ENCODE data around the gene AR.

AR gene

DNA sequence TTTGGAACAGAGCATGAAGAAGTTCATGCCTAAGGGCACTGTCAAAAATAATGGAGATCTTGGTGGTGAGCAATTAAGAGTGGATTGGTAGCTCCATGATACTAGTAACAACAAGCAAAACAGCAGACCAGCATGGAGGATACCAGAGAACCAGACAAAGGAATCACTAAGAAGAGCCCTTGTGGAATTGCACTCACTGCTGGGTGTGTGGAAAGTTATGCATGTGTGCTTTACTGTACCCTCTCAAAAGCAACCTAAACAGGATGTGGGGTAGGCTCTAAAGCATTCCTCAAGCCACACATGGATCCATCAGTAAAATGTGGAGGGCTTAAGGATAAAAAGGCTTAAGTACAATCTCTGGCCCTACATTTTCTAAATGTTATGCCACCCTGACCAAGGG, 69.5 kb downstream of the AR start:
- TF ChIP-seq, protein P1, sequence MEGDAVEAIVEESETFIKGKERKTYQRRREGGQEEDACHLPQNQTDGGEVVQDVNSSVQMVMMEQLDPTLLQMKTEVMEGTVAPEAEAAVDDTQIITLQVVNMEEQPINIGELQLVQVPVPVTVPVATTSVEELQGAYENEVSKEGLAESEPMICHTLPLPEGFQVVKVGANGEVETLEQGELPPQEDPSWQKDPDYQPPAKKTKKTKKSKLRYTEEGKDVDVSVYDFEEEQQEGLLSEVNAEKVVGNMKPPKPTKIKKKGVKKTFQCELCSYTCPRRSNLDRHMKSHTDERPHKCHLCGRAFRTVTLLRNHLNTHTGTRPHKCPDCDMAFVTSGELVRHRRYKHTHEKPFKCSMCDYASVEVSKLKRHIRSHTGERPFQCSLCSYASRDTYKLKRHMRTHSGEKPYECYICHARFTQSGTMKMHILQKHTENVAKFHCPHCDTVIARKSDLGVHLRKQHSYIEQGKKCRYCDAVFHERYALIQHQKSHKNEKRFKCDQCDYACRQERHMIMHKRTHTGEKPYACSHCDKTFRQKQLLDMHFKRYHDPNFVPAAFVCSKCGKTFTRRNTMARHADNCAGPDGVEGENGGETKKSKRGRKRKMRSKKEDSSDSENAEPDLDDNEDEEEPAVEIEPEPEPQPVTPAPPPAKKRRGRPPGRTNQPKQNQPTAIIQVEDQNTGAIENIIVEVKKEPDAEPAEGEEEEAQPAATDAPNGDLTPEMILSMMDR (conservative IDR thresholded peaks at IDR 0.05; ENCODE audit: low read length) = no peak
- no peak for TF ChIP-seq EZH2phosphoT487 (IDR thresholded peaks at IDR 0.05; ENCODE audit: borderline replicate concordance)
- no peaks in the 10 kb centered on the region for H3K36me3 ChIP-seq (ENCODE audit: insufficient read depth, low read length)
- no peaks in the 10 kb centered on the region for H3K79me2 ChIP-seq (ENCODE audit: insufficient read depth, low read length)
- H3F3A ChIP-seq (ENCODE audit: low read depth) = no peaks in the 10 kb centered on the region
- H3K9me2 ChIP-seq (replicated peaks; ENCODE audit: low read depth, low read length) = no peaks in the 10 kb centered on the region
- H3K27me3 ChIP-seq (ENCODE audit: insufficient read depth, low read length, poor library complexity, severe bottlenecking) = no peaks in the 10 kb centered on the region
- no peak overlapping the region for H3K4me2 ChIP-seq (ENCODE audit: low read depth, low read length, poor library complexity, severe bottlenecking)
- no peak overlapping the region for H3K9ac ChIP-seq (ENCODE audit: low read depth, low read length, poor library complexity, severe bottlenecking)
- no peaks in the 10 kb centered on the region for H3K4me1 ChIP-seq (ENCODE audit: insufficient read depth, low read length, poor library complexity, severe bottlenecking)
- H4K20me1 ChIP-seq (ENCODE audit: insufficient read depth, low read length, poor library complexity, severe bottlenecking) = no peaks in the 10 kb centered on the region
- no peak overlapping the region for H2AFZ ChIP-seq (ENCODE audit: low read length)
- H3K4me3 ChIP-seq (ENCODE audit: low read length, poor library complexity, severe bottlenecking) = no peak overlapping the region
- H3K9me3 ChIP-seq (ENCODE audit: insufficient read depth, low read depth, low read length) = no peaks in the 10 kb centered on the region

DNA sequence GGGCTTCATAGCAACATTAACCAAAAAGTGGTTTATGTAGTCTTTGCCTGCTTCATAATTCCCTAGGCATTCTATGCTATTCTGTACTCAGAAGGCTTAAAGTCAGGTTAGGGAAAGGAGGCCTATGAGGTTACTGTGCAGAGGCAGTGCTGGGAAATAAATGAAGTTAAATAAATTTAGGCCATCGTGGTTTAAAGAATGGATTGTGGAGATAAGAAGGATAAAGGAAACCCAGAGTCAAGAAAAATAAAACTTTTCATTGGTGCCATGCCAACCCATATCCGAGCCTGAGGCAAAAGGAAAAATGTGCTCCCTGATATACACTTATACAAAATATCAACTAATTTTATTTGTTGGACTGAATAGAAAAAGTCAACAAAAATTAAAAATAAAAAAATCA, 70.2 kb downstream of the AR start:
- no peak overlapping the region for H2AFZ ChIP-seq (ENCODE audit: low read length)
- no peaks in the 10 kb centered on the region for H3F3A ChIP-seq (ENCODE audit: low read depth)
- no peak overlapping the region for H3K4me2 ChIP-seq (ENCODE audit: low read depth, low read length, poor library complexity, severe bottlenecking)
- no peak overlapping the region for H3K4me3 ChIP-seq (ENCODE audit: low read length, poor library complexity, severe bottlenecking)
- no peaks in the 10 kb centered on the region for H4K20me1 ChIP-seq (ENCODE audit: insufficient read depth, low read length, poor library complexity, severe bottlenecking)
- no peaks in the 10 kb centered on the region for H3K9me2 ChIP-seq (replicated peaks; ENCODE audit: low read depth, low read length)
- no peak for TF ChIP-seq EZH2phosphoT487 (IDR thresholded peaks at IDR 0.05; ENCODE audit: borderline replicate concordance)
- TF ChIP-seq, protein P1 (conservative IDR thresholded peaks at IDR 0.05; ENCODE audit: low read length) = no peak
- no peaks in the 10 kb centered on the region for H3K79me2 ChIP-seq (ENCODE audit: insufficient read depth, low read length)
- H3K9ac ChIP-seq (ENCODE audit: low read depth, low read length, poor library complexity, severe bottlenecking) = no peak overlapping the region
- H3K9me3 ChIP-seq (ENCODE audit: insufficient read depth, low read depth, low read length) = no peaks in the 10 kb centered on the region
- H3K27me3 ChIP-seq (ENCODE audit: insufficient read depth, low read length, poor library complexity, severe bottlenecking) = no peaks in the 10 kb centered on the region
- no peaks in the 10 kb centered on the region for H3K4me1 ChIP-seq (ENCODE audit: insufficient read depth, low read length, poor library complexity, severe bottlenecking)
- no peaks in the 10 kb centered on the region for H3K36me3 ChIP-seq (ENCODE audit: insufficient read depth, low read length)

DNA sequence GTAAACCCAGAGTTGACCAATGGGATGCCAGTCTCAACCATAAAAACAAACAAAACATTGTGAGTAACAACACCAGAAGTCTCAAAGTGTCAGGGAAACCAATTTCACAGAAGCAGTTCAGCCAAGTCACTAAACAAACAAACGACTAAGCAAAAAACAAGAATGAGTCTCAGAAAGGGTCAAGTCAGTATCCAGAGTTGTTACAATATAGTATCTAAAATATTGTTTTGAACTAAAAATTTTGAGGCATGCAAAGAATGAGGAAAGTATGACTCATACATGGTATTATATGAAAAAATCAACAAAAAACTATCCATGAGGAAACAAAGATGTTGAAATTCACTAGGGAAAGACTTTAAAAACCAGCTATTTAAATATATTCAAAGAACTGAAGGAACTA, 70.6 kb downstream of the AR start:
- H3K4me1 ChIP-seq (ENCODE audit: insufficient read depth, low read length, poor library complexity, severe bottlenecking) = no peaks in the 10 kb centered on the region
- H3K9ac ChIP-seq (ENCODE audit: low read depth, low read length, poor library complexity, severe bottlenecking) = no peak overlapping the region
- no peaks in the 10 kb centered on the region for H3K79me2 ChIP-seq (ENCODE audit: insufficient read depth, low read length)
- H3F3A ChIP-seq (ENCODE audit: low read depth) = no peaks in the 10 kb centered on the region
- no peaks in the 10 kb centered on the region for H3K9me2 ChIP-seq (replicated peaks; ENCODE audit: low read depth, low read length)
- H3K27me3 ChIP-seq (ENCODE audit: insufficient read depth, low read length, poor library complexity, severe bottlenecking) = no peaks in the 10 kb centered on the region
- H2AFZ ChIP-seq (ENCODE audit: low read length) = no peak overlapping the region
- H3K9me3 ChIP-seq (ENCODE audit: insufficient read depth, low read depth, low read length) = no peaks in the 10 kb centered on the region
- H3K4me2 ChIP-seq (ENCODE audit: low read depth, low read length, poor library complexity, severe bottlenecking) = no peak overlapping the region
- no peaks in the 10 kb centered on the region for H4K20me1 ChIP-seq (ENCODE audit: insufficient read depth, low read length, poor library complexity, severe bottlenecking)
- TF ChIP-seq EZH2phosphoT487 (IDR thresholded peaks at IDR 0.05; ENCODE audit: borderline replicate concordance) = no peak
- TF ChIP-seq, protein P1 (conservative IDR thresholded peaks at IDR 0.05; ENCODE audit: low read length) = no peak
- H3K36me3 ChIP-seq (ENCODE audit: insufficient read depth, low read length) = no peaks in the 10 kb centered on the region
- no peak overlapping the region for H3K4me3 ChIP-seq (ENCODE audit: low read length, poor library complexity, severe bottlenecking)

Measured in Loucy (cell line).